Stimulated activated CD8-positive, alpha-beta memory T cell treated with anti-CD3 and anti-CD28 coated beads, Interleukin-15, amount 100 ng/mL, for 1 hour (primary cell): ENCODE results near the gene RPS6KA5.
"Not testable (repeated sequence)": the region's sequence is repeated elsewhere in the genome, so short reads cannot be mapped to it uniquely, and the experiment has no call there.

Experiments used
- DNase-seq: peaks from one replicate; pipeline ENCODE4 v3.0.0-alpha.2; 2020; ENCODE audit warnings: low read depth

Gene RPS6KA5

DNA sequence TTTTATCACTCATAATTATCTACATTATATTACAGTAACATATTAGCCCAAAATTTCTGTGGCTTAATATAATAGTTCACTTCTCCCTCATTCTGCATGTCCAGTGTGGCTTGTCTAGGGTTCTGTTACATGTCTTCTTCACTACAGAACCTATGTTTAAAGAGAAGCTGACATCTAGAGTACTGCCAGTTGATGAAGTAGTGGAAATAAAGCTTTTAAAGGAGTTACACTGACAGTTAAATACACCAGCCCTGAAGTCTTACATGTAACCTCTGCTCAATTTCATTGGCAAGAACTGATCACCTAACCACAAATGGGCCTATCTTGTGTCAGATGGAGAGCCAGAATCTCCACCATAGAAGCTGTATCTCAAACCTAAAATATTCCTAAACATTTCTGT, 32.9 kb downstream of the RPS6KA5 start:
- no peak for DNase-seq

DNA sequence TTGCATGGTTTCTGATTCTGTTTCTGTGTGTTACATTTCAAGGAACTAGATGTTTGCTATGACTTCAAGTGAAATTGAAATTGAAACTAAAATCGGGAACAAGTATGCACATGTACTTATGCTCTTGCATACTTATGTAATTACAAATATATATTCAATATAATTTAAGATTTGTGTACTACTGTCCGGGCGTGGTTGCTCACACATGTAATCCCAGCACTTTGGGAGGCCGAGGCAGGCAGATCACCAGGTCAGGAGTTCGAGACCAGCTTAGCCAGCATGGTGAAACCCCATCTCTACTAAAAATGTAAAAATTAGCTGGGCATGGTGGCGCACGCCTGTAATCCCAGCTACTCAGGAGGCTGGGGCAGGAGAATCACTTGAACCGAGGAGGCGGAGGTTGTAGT, 37.8 kb downstream of the RPS6KA5 start:
- not testable (repeated sequence) for DNase-seq

GRCh38 chr14:91021991-91022621, 38.3 kb downstream of the RPS6KA5 start:
- no peak for DNase-seq

GRCh38 chr14:91021115-91021514, 39.3 kb downstream of the RPS6KA5 start:
- DNase-seq = no peak

GRCh38 chr14:91019673-91020072, 40.8 kb downstream of the RPS6KA5 start:
- no peak for DNase-seq

- DNase-seq = no peak
These were observed 42.0 kb downstream of the RPS6KA5 start for GRCh38 chr14:91018481-91018880.

- DNase-seq = no peak
These were observed 43.5 kb downstream of the RPS6KA5 start for GRCh38 chr14:91016800-91017410.

DNA sequence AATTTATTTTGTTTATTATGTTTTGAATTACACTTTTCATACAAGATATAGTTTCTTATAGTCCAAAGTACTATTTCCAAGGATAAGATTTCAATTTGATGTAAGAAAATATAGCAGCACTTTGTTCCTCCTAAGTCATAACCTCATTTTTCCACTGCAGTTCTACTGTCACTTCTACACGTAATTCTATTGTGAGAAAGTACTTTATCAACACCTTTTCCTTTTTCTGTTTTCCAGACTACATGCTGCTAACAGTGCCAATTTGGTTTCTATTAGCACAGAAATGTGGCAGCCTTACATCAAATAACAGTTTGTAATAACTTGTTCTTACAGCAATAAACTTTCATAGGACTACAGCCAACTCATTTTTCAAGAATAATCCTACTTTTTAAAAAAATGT, 45.0 kb downstream of the RPS6KA5 start:
- DNase-seq = no peak

DNA sequence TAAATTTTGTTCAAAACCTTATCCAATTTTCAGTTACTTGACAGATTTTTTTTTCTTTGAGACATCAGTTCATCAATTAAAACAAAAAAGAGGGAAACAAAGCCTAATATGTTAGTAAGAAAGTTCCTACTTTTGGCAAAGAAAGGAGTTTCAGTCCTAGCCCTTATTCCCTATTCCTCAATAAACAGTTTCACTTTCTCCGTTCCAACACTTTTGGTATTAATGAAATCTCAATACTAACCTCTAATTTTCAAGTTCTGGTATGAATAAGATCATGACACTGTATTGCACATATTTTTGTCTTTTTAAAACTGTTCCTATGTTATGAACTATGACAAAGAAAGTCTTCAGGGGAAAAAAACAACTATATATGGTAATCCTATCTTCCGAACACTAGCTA, 48.4 kb downstream of the RPS6KA5 start:
- no peak for DNase-seq

DNA sequence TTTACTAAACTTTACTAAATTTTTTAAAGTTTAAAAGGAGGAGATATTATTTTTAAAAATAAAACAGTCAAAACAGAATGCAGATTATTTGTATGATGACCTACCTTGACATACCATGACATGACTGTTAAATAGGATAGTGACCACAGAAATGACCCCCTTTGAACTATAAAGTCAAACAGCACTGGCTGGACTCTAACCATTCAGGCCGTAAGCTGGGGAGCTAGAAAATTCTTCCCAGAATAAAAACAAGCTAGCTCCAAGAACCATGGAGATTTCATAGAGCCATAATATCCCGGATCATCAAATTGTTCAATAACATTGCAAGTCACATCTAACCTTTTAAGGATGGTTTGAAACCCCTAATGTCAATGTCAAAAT, 50.3 kb downstream of the RPS6KA5 start:
- no peak for DNase-seq

GRCh38 chr14:91009501-91010152, 50.8 kb downstream of the RPS6KA5 start:
- no peak for DNase-seq

GRCh38 chr14:91008759-91009409, 51.6 kb downstream of the RPS6KA5 start:
- no peak for DNase-seq

GRCh38 chr14:91005716-91006115, 54.7 kb downstream of the RPS6KA5 start:
- DNase-seq = no peak

DNA sequence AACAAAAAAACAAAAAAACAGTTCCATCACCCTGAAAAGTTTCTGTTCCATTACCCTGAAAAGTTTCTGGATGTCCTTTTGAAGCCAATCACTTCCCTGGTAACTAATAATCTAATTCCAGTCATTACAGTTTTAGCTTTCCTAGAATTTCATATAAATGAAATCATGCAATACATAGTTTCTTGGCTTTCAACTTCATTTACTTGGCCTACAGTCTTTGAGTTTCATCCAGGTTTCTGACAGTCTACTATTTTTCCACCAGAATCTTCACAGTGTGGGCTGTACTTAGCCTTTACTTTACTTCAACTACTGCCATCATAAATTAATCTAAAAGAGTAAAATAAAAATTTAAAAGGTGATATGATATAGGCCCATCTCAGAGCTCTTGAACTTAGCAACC, 55.5 kb downstream of the RPS6KA5 start:
- DNase-seq = no peak

DNA sequence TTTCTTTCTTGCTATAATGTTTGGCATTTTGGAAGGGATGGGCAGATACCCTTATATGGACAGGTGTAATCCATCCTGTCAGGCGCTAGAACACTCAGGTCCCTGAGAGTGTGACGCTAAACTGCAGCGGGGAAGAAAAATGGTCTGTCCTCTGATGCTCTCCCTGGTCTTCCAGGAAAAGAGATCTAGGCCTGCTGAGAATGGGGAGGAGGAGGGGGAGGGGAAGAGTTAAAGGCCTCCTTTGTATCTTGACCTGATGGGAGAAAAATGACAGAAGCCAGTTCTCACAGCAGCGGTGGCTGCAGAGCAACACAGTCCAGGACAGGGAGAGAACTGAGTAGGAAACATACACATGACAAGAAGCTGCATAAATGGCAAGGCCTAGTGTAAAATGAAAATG, 61.1 kb downstream of the RPS6KA5 start:
- DNase-seq = no peak

GRCh38 chr14:90996967-90997366, 63.5 kb downstream of the RPS6KA5 start:
- no peak for DNase-seq

GRCh38 chr14:90995785-90996184, 64.7 kb downstream of the RPS6KA5 start:
- no peak for DNase-seq

- DNase-seq = no peak
These were observed 66.6 kb downstream of the RPS6KA5 start for GRCh38 chr14:90993792-90994191.

GRCh38 chr14:90991690-90992443, 68.6 kb downstream of the RPS6KA5 start:
- DNase-seq = no peak

DNA sequence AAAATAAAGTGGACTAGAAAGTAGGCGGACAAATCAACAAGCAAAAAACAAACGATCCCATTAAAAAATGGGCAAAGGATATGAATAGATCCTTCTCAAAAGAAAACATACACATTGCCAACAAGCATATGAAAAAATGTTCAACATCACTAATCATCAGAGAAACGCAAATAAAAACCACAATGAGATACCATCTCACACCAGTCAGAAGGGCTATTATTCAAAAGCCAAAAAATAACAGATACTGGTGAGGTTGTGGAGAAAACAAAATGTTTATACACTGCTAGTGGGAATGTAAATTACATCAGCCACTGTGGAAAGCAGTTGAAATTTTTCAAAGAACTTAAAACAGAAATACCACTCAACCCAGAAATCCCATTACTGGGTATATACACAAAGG, 70.3 kb downstream of the RPS6KA5 start:
- DNase-seq = no peak

GRCh38 chr14:90987140-90987539, 73.3 kb downstream of the RPS6KA5 start:
- no peak for DNase-seq

DNA sequence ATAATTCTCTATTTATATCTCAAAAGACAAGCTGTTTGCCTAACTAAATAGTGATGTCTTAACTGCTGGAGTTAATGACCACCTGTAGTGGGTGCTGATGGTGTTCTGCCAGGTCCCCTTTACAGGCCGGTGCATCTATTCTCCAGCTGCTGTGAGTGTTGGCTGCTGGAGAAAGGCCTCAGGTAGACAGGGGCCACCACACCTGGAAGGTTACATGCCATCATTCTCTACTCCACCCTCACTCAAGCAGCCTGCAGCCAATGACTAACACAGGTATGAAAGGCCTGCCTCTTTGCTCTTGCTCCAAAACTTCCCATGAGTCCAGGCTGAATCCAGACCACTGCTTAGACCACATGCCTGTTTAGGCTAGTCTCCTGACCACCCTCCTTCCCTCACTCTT, 73.9 kb downstream of the RPS6KA5 start:
- no peak for DNase-seq
